Measurements from ENCODE around the gene DTX1. TPM values are rescaled to one million over a fixed set of nuclear protein-coding genes. Genes with fewer than 3 reads are reported as not detected.

The DTX1 gene
- total and polyA plus RNA-seq, 9 donors: 1.7 to 5.4 (median 3.6) TPM

DNA sequence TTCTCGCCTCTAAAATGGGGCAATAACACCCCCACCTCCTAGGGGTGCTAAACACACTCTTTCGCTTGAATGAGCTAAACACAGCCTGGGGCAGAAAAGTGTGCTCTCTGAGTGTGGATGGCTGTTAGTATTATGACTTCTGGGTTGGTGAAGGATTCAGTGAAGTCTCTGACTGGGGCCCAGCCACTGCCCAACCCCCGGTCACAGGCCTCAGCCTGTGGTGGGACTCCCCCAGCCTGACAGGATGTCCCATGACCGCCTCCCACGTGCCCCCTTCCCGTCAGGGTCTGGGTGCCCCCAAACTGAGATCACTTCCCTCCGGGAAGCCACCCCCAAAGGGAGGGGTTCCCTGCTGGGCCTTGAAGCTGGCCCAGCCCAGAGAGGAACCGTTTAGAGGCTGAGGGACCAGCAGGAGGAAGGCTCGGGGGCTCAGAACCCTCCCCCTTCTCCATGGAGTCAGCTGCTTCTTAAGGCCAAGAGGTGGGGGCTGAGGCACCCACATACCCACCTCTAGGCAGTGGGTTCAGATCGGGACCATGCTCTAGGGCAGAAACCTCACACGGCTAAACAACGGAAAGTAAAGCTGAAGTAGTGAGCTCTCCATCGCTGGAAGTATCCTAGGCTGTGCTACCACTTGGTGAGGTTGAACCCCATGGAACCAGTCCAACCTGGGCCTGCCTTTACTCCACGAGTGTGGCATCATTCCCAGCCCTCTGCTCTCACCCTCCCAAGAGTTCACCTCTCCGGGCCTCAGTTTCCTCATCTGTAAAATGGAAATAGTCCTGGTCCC, 13.8 kb downstream of the DTX1 start:
- peak; percentile 33 for DNase-seq
- Histone ChIP-seq H3K4me3 (ENCODE audit: low read length) (no peak overlapping the region), H3K27ac (ENCODE audit: low read length) (no peak overlapping the region), H3K9me3 (replicated peaks; ENCODE audit: control insufficient read depth, low read depth, low read length) (no peaks in the 10 kb centered on the region), H3K27me3 (ENCODE audit: control insufficient read depth, insufficient read depth, low read length) (peaks cover 12% of the 10 kb centered on the region), H3K36me3 (ENCODE audit: control insufficient read depth, insufficient read depth, low read length) (no peaks in the 10 kb centered on the region), H3K4me1 (ENCODE audit: control insufficient read depth, insufficient read depth, low read length) (peaks cover 13% of the 10 kb centered on the region)
- WGBS (ENCODE audit: insufficient coverage): 60% methylated on average over 9 of the region's 15 CpGs

DNA sequence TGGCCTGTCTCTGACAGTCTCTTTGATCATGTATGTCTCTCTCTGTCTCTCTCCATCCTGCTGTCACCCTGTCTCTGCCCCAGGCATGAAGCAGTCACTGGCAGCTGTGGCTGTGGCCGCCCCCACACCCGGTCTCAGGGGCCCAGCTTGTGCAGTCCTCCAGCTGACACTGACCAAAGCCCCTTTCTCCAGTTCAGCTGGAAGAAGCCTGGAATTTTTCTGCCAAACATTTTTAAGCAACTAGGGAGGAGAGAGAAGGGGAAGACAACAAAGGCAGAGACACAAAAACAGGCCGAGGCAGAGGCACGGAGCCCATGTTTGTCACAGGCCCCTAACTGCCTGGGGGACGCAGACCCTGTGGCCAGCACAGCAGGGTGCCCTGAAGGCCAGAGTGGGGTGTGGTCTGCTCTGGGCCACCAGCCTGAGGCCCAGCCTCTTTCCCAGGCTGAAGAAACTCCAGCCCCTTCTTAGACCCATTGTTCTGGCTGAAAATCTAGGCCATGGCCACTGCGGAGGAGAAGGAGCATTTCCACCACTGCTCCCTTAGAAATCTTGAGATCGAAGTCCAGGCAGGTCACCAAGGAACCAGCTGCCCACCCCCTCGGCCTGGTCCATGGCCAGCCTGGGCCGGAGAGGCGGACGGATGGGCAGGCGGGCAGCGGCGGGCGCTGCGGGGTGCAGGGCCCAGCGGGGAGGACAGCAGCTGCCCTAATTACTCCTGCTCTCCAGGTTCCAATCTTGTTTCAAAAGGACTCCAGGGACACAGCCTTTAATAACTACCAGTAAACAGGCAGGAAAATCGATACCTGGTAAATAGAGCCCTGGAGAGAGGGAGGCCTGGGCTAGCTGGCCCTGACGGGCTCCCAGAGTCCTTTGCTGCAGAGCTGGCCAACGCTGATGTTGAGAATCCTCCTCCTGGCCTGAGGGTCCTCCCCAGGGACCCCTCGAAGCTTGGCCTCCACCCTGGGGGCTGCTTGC, 14.9 kb downstream of the DTX1 start:
- no peaks in the 10 kb centered on the region for H3K36me3 ChIP-seq (ENCODE audit: control insufficient read depth, insufficient read depth, low read length)
- peak; percentile 93 for DNase-seq
- 43% methylated on average over 14 of the region's 21 CpGs for WGBS (ENCODE audit: insufficient coverage)
- H3K27me3 ChIP-seq (ENCODE audit: control insufficient read depth, insufficient read depth, low read length): peaks cover 16% of the 10 kb centered on the region
- H3K4me3 ChIP-seq (ENCODE audit: low read length): no peak overlapping the region
- H3K27ac ChIP-seq (ENCODE audit: low read length): peak overlapping the region; percentile 75
- no peaks in the 10 kb centered on the region for H3K9me3 ChIP-seq (replicated peaks; ENCODE audit: control insufficient read depth, low read depth, low read length)
- peaks cover 13% of the 10 kb centered on the region for H3K4me1 ChIP-seq (ENCODE audit: control insufficient read depth, insufficient read depth, low read length)

DNA sequence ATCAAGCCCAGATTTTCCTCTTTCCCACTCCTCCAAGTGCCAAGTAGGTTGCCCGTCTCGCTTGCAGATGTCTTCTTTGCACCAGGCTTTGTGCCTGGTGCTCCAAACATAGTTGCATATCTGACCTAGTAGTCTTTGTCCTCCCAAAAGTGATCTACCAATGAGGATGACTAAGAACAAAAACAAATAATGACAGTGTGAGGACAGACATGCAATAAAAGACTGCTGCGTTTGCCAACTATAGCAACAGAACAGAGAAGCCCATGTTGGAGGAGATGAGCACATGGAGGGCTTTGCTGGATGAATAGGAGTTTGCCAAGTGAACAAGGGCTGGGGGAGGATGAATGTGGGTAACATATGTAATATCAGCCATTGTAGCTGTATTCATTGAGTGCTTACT, 15.6 kb downstream of the DTX1 start:
- Histone ChIP-seq H3K4me3 (ENCODE audit: low read length) (no peak overlapping the region), H3K9me3 (replicated peaks; ENCODE audit: control insufficient read depth, low read depth, low read length) (no peaks in the 10 kb centered on the region), H3K27me3 (ENCODE audit: control insufficient read depth, insufficient read depth, low read length) (peaks cover 21% of the 10 kb centered on the region), H3K36me3 (ENCODE audit: control insufficient read depth, insufficient read depth, low read length) (no peaks in the 10 kb centered on the region), H3K27ac (ENCODE audit: low read length) (no peak overlapping the region), H3K4me1 (ENCODE audit: control insufficient read depth, insufficient read depth, low read length) (peaks cover 13% of the 10 kb centered on the region)
- no peak for DNase-seq
- WGBS (ENCODE audit: insufficient coverage): 70% methylated on average over 3 of the region's 3 CpGs

DNA sequence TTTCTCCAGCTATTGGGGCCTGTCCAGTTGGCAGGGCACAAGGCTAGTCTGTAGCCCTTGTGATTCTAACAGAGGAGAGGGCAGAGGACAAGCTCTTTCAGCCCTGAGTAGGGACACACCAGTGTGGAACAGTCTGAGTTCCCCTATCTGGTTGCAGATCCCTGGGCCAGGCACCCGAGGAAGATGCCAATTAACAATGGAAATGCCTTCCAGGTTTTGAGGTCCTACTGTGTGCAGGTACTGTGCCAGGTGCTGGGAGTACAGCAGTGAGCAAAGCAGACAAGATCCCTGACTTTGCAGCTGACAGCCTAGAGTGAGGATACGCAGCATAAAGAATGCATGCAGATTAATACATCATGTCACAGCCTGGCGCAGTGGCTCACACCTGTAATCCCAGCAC, 17.1 kb downstream of the DTX1 start:
- H3K36me3 ChIP-seq (ENCODE audit: control insufficient read depth, insufficient read depth, low read length): no peaks in the 10 kb centered on the region
- no peak overlapping the region for H3K27ac ChIP-seq (ENCODE audit: low read length)
- H3K4me3 ChIP-seq (ENCODE audit: low read length): no peak overlapping the region
- 75% methylated on average over 3 of the region's 3 CpGs for WGBS (ENCODE audit: insufficient coverage)
- no peak for DNase-seq
- H3K9me3 ChIP-seq (replicated peaks; ENCODE audit: control insufficient read depth, low read depth, low read length): no peaks in the 10 kb centered on the region
- peaks cover 13% of the 10 kb centered on the region for H3K4me1 ChIP-seq (ENCODE audit: control insufficient read depth, insufficient read depth, low read length)
- H3K27me3 ChIP-seq (ENCODE audit: control insufficient read depth, insufficient read depth, low read length): peaks cover 30% of the 10 kb centered on the region

DNA sequence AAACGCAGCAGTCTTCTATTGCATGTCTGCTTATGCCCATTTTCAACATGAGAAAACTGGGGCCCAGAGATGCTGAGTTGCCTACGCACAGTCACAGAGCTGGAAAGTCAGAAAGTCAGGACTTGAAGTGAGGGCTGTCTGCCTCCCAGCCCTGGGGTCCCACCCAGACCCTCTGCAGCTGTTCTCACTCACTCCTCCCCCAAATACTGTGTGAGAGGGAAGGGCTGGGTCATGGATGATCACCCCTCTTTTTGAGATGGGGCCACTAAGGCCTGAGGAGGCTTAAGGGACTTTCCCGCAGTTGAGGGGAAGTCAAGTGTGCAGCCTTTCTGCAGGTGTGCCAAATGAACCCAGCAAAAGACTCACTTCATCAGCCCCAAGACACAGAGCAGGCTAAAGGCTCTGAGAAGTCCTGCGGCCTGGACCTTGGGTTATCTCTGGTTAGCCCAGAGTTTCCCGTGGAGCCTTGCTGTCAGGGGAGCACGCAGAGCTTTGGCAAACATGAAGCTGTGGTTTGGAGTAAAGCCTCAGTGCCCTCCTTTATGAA, 18.7 kb downstream of the DTX1 start:
- Histone ChIP-seq H3K9me3 (replicated peaks; ENCODE audit: control insufficient read depth, low read depth, low read length) (no peaks in the 10 kb centered on the region), H3K27ac (ENCODE audit: low read length) (no peak overlapping the region), H3K4me1 (ENCODE audit: control insufficient read depth, insufficient read depth, low read length) (peaks cover 13% of the 10 kb centered on the region), H3K27me3 (ENCODE audit: control insufficient read depth, insufficient read depth, low read length) (peaks cover 43% of the 10 kb centered on the region), H3K36me3 (ENCODE audit: control insufficient read depth, insufficient read depth, low read length) (no peaks in the 10 kb centered on the region), H3K4me3 (ENCODE audit: low read length) (no peak overlapping the region)
- no peak for DNase-seq
- 55% methylated on average over 3 of the region's 6 CpGs for WGBS (ENCODE audit: insufficient coverage)

DNA sequence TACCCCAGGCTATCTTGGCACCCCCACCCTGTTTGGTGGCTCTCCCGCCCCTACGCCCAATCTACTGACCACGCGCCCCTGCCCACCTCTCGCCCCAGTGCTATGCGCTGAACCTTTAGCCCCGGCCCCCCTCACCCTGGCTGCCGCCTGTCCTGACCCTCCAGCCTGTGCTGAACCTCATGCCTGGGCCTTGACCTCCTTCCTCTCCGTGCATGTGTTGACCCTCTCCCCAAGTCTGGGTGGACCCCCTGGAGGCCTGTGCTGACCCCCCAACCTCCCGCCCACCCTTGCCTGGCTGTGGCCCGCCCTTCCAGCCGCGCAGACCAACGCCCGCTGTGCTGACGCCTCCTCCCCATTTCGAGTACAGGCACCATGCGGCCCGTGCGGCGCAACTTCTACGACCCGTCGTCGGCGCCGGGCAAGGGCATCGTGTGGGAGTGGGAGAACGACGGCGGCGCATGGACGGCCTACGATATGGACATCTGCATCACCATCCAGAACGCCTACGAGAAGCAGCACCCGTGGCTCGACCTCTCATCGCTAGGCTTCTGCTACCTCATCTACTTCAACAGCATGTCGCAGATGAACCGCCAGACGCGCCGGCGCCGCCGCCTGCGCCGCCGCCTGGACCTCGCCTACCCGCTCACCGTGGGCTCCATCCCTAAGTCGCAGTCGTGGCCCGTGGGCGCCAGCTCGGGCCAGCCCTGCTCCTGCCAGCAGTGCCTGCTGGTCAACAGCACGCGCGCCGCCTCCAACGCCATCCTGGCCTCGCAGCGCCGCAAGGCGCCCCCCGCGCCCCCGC, 20.7 kb downstream of the DTX1 start:
- WGBS (ENCODE audit: insufficient coverage): 17% methylated on average over 70 of the region's 70 CpGs
- DNase-seq: no peak

DNA sequence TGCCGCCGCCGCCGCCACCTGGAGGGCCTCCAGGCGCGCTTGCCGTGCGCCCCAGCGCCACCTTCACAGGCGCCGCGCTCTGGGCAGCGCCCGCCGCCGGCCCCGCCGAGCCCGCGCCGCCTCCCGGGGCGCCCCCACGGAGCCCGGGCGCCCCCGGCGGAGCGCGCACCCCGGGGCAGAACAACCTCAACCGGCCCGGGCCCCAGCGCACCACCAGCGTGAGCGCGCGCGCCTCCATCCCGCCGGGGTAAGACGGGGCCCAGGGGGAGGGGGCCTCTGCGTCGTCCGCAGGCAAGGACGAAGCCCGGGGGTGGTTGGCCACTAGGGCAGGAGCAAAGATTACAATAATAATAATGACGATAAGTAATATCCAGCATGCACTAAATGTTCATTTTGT, 21.3 kb downstream of the DTX1 start:
- WGBS (ENCODE audit: insufficient coverage): 5% methylated on average over 33 of the region's 48 CpGs

More for the DNA sequence above, 20.7 kb downstream of the DTX1 start:
- Histone ChIP-seq H3K36me3 (ENCODE audit: control insufficient read depth, insufficient read depth, low read length) (no peaks in the 10 kb centered on the region), H3K4me3 (ENCODE audit: low read length) (no peak overlapping the region), H3K4me1 (ENCODE audit: control insufficient read depth, insufficient read depth, low read length) (peaks cover 3% of the 10 kb centered on the region), H3K27me3 (ENCODE audit: control insufficient read depth, insufficient read depth, low read length) (peaks cover 45% of the 10 kb centered on the region), H3K9me3 (replicated peaks; ENCODE audit: control insufficient read depth, low read depth, low read length) (no peaks in the 10 kb centered on the region), H3K27ac (ENCODE audit: low read length) (no peak overlapping the region)

DNA sequence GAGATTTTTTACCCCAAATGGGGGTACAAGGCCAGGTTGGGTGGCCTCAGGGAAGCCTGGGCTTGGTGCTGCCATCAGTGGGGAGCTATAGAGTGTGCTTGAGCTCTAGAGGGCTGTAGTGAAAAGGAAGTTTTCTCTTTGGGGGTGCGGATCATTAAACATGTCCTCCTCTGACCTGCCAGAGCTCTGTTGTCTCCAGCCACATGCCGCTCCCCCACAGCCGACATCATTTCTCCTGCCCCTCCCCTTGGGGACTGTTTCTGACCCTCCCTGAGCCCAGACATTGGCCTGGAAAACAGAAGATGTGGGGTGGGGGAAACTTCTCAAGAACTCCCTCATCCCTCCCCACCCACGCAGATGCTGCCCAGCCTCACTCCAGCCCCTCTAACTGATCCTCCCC, 25.3 kb downstream of the DTX1 start:
- H3K27me3 ChIP-seq (ENCODE audit: control insufficient read depth, insufficient read depth, low read length): peaks cover 35% of the 10 kb centered on the region
- no peaks in the 10 kb centered on the region for H3K36me3 ChIP-seq (ENCODE audit: control insufficient read depth, insufficient read depth, low read length)
- H3K4me1 ChIP-seq (ENCODE audit: control insufficient read depth, insufficient read depth, low read length): no peaks in the 10 kb centered on the region
- no peak overlapping the region for H3K4me3 ChIP-seq (ENCODE audit: low read length)
- no peak overlapping the region for H3K27ac ChIP-seq (ENCODE audit: low read length)
- H3K9me3 ChIP-seq (replicated peaks; ENCODE audit: control insufficient read depth, low read depth, low read length): no peaks in the 10 kb centered on the region
- DNase-seq: peak; percentile 26
- 80% methylated on average over 1 of the region's 4 CpGs for WGBS (ENCODE audit: insufficient coverage)

More for the DNA sequence above, 21.3 kb downstream of the DTX1 start:
- Histone ChIP-seq H3K36me3 (ENCODE audit: control insufficient read depth, insufficient read depth, low read length) (no peaks in the 10 kb centered on the region), H3K27me3 (ENCODE audit: control insufficient read depth, insufficient read depth, low read length) (peaks cover 46% of the 10 kb centered on the region), H3K27ac (ENCODE audit: low read length) (no peak overlapping the region), H3K9me3 (replicated peaks; ENCODE audit: control insufficient read depth, low read depth, low read length) (no peaks in the 10 kb centered on the region), H3K4me3 (ENCODE audit: low read length) (no peak overlapping the region), H3K4me1 (ENCODE audit: control insufficient read depth, insufficient read depth, low read length) (peaks cover 2% of the 10 kb centered on the region)
- no peak for DNase-seq

DNA sequence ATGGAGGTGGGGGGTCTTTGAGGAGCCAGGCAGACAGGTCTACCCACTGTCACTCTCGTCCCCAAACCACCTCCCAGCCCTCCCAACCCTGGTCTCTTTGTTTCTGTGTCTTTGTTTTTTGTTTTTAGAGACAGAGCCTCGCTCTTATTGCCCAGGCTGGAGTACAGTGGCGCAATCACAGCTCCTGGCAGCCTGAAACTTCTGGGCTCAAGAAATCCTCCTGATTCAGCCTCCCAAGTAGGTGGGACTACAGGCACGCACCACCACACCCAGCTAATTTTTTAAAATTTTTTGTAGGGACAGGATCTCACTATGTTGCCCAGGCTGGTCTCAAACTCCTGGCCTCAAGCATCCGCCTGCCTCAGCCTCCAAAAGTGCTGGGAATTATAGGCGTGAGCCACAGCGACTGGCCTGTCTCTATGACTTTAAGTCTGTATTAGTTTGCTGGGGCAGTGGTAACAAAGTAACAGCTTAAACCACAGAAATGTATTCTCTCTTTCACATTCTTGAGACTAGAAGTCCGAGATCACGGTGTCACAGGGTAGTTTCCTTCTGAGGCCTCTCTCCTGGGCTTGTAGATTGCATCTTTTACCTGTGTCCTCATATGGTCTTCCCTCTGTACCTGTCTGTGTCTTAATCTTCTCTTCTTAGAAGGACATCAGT, 26.1 kb downstream of the DTX1 start:
- H3K4me1 ChIP-seq (ENCODE audit: control insufficient read depth, insufficient read depth, low read length): no peaks in the 10 kb centered on the region
- WGBS (ENCODE audit: insufficient coverage): 93% methylated on average over 5 of the region's 9 CpGs
- no peak for DNase-seq
- H3K9me3 ChIP-seq (replicated peaks; ENCODE audit: control insufficient read depth, low read depth, low read length): no peaks in the 10 kb centered on the region
- H3K4me3 ChIP-seq (ENCODE audit: low read length): no peak overlapping the region
- H3K27ac ChIP-seq (ENCODE audit: low read length): no peak overlapping the region
- H3K36me3 ChIP-seq (ENCODE audit: control insufficient read depth, insufficient read depth, low read length): no peaks in the 10 kb centered on the region
- H3K27me3 ChIP-seq (ENCODE audit: control insufficient read depth, insufficient read depth, low read length): peaks cover 31% of the 10 kb centered on the region
